DND-41 (cell line): ENCODE measurements around the gene SERINC4.

Source experiments
- ATAC-seq: fragments of 200-7000 bp; cut with Tn5 transposase; 3 replicates; pipeline ENCODE4 v1.9.1; 2021; ENCODE audit warnings: low read depth; ENCODE audit not compliant: insufficient read depth
- DNase-seq: peaks from one replicate; pipeline ENCODE4 v3.0.0-alpha.2; 2020
- H2AFZ ChIP-seq: 2 replicates; pipeline ENCODE4 v1.6.0; 2012; ENCODE audit warnings: low read depth, low read length
- H3K27ac ChIP-seq: 2 replicates; pipeline ENCODE4 v1.5.1; 2012; ENCODE audit warnings: low read length, inconsistent platforms
- H3K27me3 ChIP-seq: fragments of 200-600 bp; sonication (generic); 2 replicates; pipeline ENCODE4 v1.6.0; 2012; ENCODE audit warnings: low read length, mild to moderate bottlenecking, inconsistent platforms; ENCODE audit not compliant: insufficient read depth, poor library complexity
- H3K36me3 ChIP-seq: 2 replicates; pipeline ENCODE4 v1.5.1; 2012; ENCODE audit warnings: low read length, inconsistent platforms; ENCODE audit not compliant: insufficient read depth
- H3K4me1 ChIP-seq: 2 replicates; pipeline ENCODE4 v1.5.1; 2012; ENCODE audit warnings: mild to moderate bottlenecking, low read length; ENCODE audit not compliant: insufficient read depth
- H3K4me2 ChIP-seq: 2 replicates; pipeline ENCODE4 v1.6.0; 2012; ENCODE audit warnings: mild to moderate bottlenecking, moderate library complexity, low read length, inconsistent platforms; ENCODE audit not compliant: insufficient read depth
- H3K4me3 ChIP-seq, 2 experiments: fragments of 200-600 bp in 1 of 2; shearing (Covaris generic) in 1 of 2; 2 replicates each; pipeline ENCODE4 v1.5.1; 2012 to 2016; ENCODE audit warnings: inconsistent platforms in 2 of 2, low read length in 2 of 2, mild to moderate bottlenecking in 2 of 2, low read depth in 1 of 2, moderate library complexity in 1 of 2
- H3K79me2 ChIP-seq: 2 replicates; pipeline ENCODE4 v1.6.0; 2012; ENCODE audit warnings: low read length, inconsistent platforms; ENCODE audit not compliant: insufficient read depth
- H3K9ac ChIP-seq: 2 replicates; pipeline ENCODE4 v1.6.0; 2012; ENCODE audit warnings: low read depth, mild to moderate bottlenecking, inconsistent platforms, low read length, moderate library complexity
- H3K9me3 ChIP-seq: 2 replicates; pipeline ENCODE4 v1.5.1; 2012; ENCODE audit warnings: low read length, moderate library complexity, mild to moderate bottlenecking, inconsistent platforms; ENCODE audit not compliant: insufficient read depth, severe bottlenecking
- H4K20me1 ChIP-seq: 2 replicates; pipeline ENCODE4 v1.6.0; 2012; ENCODE audit warnings: low read length; ENCODE audit not compliant: insufficient read depth
- EZH2 ChIP-seq: IDR thresholded peaks from 3 replicates; pipeline ENCODE4 v1.6.1; 2012; ENCODE audit warnings: borderline replicate concordance, low read depth, mild to moderate bottlenecking, moderate library complexity, low read length, inconsistent platforms; ENCODE audit not compliant: severe bottlenecking
- TF ChIP-seq, protein P1 (sequence below): IDR thresholded peaks from 2 replicates; pipeline ENCODE4 v1.5.1; 2012; ENCODE audit warnings: borderline replicate concordance, low read length, moderate library complexity, mild to moderate bottlenecking; ENCODE audit not compliant: poor library complexity, severe bottlenecking; ENCODE audit errors: extremely low read depth

Gene SERINC4

DNA sequence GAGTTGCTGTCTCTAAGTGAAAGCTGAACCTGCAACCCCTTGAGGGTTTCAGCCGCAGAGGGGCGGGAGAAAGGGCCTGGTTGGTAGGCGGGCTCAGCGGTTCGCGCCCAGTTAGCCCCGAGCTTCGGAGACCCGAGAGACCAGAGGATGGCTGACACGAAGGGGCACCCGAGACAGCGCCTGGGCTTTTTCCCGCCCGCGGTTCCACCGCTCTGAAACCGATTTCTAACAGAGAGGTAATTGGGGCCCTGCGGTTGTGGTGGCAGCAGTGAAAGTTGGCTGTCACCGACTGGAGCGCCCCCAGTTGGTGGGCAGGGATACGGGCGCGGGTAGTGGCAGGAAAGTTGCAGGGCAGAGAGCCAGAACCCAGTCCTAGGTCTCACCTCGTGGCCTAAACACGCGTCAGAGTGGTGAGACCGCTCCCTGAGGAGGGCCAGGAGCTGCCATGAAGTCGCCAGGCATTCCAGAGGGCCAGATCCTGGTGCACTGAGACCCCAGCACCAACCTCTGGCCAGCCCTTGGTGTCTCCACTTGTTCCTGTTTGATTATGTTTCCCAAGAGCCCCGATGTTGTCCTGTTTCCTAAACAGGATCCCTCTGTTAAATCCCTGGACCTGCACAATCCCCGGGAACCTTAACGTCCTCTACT, 22.6 kb downstream of the SERINC4 start:
- H3K36me3 ChIP-seq = peaks cover 8% of the 10 kb centered on the region; the same call in 1 of the 2 replicates
- H3K27ac ChIP-seq = peak overlapping the region; percentile 94
- H3K4me1 ChIP-seq = peaks cover 24% of the 10 kb centered on the region
- no peak for TF ChIP-seq EZH2
- TF ChIP-seq, protein P1, sequence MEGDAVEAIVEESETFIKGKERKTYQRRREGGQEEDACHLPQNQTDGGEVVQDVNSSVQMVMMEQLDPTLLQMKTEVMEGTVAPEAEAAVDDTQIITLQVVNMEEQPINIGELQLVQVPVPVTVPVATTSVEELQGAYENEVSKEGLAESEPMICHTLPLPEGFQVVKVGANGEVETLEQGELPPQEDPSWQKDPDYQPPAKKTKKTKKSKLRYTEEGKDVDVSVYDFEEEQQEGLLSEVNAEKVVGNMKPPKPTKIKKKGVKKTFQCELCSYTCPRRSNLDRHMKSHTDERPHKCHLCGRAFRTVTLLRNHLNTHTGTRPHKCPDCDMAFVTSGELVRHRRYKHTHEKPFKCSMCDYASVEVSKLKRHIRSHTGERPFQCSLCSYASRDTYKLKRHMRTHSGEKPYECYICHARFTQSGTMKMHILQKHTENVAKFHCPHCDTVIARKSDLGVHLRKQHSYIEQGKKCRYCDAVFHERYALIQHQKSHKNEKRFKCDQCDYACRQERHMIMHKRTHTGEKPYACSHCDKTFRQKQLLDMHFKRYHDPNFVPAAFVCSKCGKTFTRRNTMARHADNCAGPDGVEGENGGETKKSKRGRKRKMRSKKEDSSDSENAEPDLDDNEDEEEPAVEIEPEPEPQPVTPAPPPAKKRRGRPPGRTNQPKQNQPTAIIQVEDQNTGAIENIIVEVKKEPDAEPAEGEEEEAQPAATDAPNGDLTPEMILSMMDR = peak; percentile 88
- peak; percentile 83 for DNase-seq
- H4K20me1 ChIP-seq = no peaks in the 10 kb centered on the region
- peak; percentile 80 for ATAC-seq
- peak overlapping the region; percentile 77 to 85 for H3K4me3 ChIP-seq
- peak overlapping the region; percentile 97 for H3K4me2 ChIP-seq
- H3K79me2 ChIP-seq = 0 out of 2 replicates have a peak, but pooled peaks cover 3% of the 10 kb centered on the region
- no peaks in the 10 kb centered on the region for H3K9me3 ChIP-seq
- peak overlapping the region; percentile 84 for H3K9ac ChIP-seq
- no peaks in the 10 kb centered on the region for H3K27me3 ChIP-seq
- H2AFZ ChIP-seq = peak overlapping the region; percentile 98

- ATAC-seq = peak; percentile 77
- peaks cover 14% of the 10 kb centered on the region for H3K36me3 ChIP-seq
- H3K79me2 ChIP-seq = 0 out of 2 replicates have a peak, but pooled peaks cover 3% of the 10 kb centered on the region
- TF ChIP-seq EZH2 = no peak
- TF ChIP-seq, protein P1 = no peak
- H3K27ac ChIP-seq = peak within 1 kb of the TSS; percentile 94
- H3K4me1 ChIP-seq = peaks cover 24% of the 10 kb centered on the region
- peak within 1 kb of the TSS; percentile 84 for H3K9ac ChIP-seq
- no peaks in the 10 kb centered on the region for H3K9me3 ChIP-seq
- no peaks in the 10 kb centered on the region for H4K20me1 ChIP-seq
- H2AFZ ChIP-seq = peak within 1 kb of the TSS; percentile 98
- H3K4me3 ChIP-seq = peak within 1 kb of the TSS; percentile 77 to 85
- H3K27me3 ChIP-seq = no peaks in the 10 kb centered on the region
- H3K4me2 ChIP-seq = peak within 1 kb of the TSS; percentile 97
- DNase-seq = peak; percentile 76
These were observed 23.2 kb downstream of the SERINC4 start, which contains the start of gene ELL3 for GRCh38 chr15:43776718-43777266. ELL3 (minus strand) TSS chr15:43776966; CDS start chr15:43776901, 65 bp downstream.

DNA sequence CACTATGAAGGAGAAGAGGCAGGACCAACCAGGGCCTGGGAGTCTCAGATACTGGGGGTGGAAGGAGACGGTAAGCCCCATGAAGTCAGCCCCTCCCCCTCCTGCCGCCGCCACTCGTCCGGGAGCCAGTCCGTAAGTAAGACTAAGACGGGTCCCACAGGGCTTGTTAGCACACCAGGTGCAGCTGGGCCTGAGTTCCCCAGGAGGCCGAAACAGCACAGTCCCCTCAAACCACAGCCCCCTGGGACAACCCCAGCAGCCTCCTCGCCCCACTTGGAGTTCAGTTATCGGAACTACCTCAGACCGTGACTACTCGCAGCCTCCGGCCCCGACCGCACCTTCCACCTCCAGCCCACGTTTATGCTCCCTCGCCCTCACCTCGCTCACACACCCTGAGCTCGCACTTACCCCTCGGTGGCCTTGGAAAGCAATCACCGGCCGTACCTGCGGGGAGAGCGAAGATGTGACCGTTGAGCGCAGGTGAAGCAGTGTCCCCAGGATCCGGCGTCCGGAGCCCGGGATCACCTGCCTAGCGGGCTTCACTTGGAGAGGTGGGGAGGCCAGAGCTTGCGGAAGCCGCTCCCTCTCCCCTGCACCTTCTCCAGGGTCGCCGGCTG, 23.8 kb downstream of the SERINC4 start:
- H3K4me3 ChIP-seq = peak overlapping the region in 1 of 2 experiments; percentile 85; a peak in 2 of 4 replicates
- no peaks in the 10 kb centered on the region for H3K27me3 ChIP-seq
- ATAC-seq = peak; percentile 39
- H3K4me1 ChIP-seq = peaks cover 24% of the 10 kb centered on the region
- TF ChIP-seq EZH2 = no peak
- TF ChIP-seq, protein P1 = no peak
- H3K4me2 ChIP-seq = peak overlapping the region; percentile 97
- peak overlapping the region; percentile 84 for H3K9ac ChIP-seq
- no peaks in the 10 kb centered on the region for H3K9me3 ChIP-seq
- 0 out of 2 replicates have a peak, but pooled peaks cover 3% of the 10 kb centered on the region for H3K79me2 ChIP-seq
- peak overlapping the region; percentile 49 for H3K27ac ChIP-seq
- no peaks in the 10 kb centered on the region for H4K20me1 ChIP-seq
- peak overlapping the region; percentile 98 for H2AFZ ChIP-seq
- H3K36me3 ChIP-seq = peaks cover 20% of the 10 kb centered on the region
- DNase-seq = peak; percentile 69
